K562 (cell line): ENCODE measurements around the gene CFAP70. TPM values are rescaled to one million over a fixed set of nuclear protein-coding genes. Genes with fewer than 3 reads are reported as not detected.

Experiments used
- BCLAF1 ChIP-seq, 2 experiments: fragments of 450-650 bp in 1 of 2; IDR thresholded peaks; 2 replicates each; pipeline ENCODE4 v1.6.1; 2011 to 2017; ENCODE audit warnings: low read depth in 2 of 2, antibody characterized with exemption in 1 of 2, borderline replicate concordance in 1 of 2, low read length in 1 of 2, mild to moderate bottlenecking in 1 of 2, mixed read lengths in 1 of 2; ENCODE audit not compliant: control insufficient read depth in 1 of 2
- CEBPB ChIP-seq: fragments of 450-650 bp; IDR thresholded peaks from 2 replicates; pipeline ENCODE4 v1.6.1; 2016; ENCODE audit warnings: missing genetic modification characterization, missing compliant biosample characterization
- CREBBP ChIP-seq: IDR thresholded peaks from one replicate; pipeline ENCODE4 v1.6.1; 2012; ENCODE audit warnings: low read depth, mild to moderate bottlenecking, control low read depth, inconsistent platforms, low read length
- CSDE1 ChIP-seq, 2 experiments: fragments of 450-650 bp; IDR thresholded peaks; 2 replicates each; pipeline ENCODE4 v1.6.1; 2016; ENCODE audit warnings: mild to moderate bottlenecking in 1 of 2
- ELF1 ChIP-seq: fragments of 200-800 bp; sonication (Bioruptor generic); IDR thresholded peaks from 2 replicates; pipeline ENCODE4 v1.6.1; 2016; ENCODE audit warnings: missing genetic modification characterization, missing compliant biosample characterization
- FOXJ3 ChIP-seq: sonication (generic); formaldehyde crosslinking; IDR thresholded peaks from 2 replicates; pipeline ENCODE4 v1.4.0; 2020; ENCODE audit warnings: mild to moderate bottlenecking, missing genetic modification reagents
- FOXK1 ChIP-seq: sonication (generic); formaldehyde crosslinking; IDR thresholded peaks from 2 replicates; pipeline ENCODE4 v1.8.0; 2022; ENCODE audit warnings: missing genetic modification reagents, mild to moderate bottlenecking, borderline replicate concordance
- GTF2A2 ChIP-seq: IDR thresholded peaks from 2 replicates; pipeline ENCODE4 v1.6.1; 2016; ENCODE audit warnings: mild to moderate bottlenecking, missing genetic modification characterization, missing compliant biosample characterization
- HNRNPH1 ChIP-seq: fragments of 200-400 bp; formaldehyde crosslinking; optimal IDR thresholded peaks from 2 replicates; pipeline ENCODE3; 2017; ENCODE audit warnings: low read depth, mild to moderate bottlenecking, low read length, moderate library complexity
- KLF6 ChIP-seq: fragments of 250-450 bp; sonication (Bioruptor Pico); IDR thresholded peaks from 2 replicates; pipeline ENCODE4 v1.4.0; 2020; ENCODE audit warnings: mild to moderate bottlenecking, moderate library complexity, borderline replicate concordance
- MEIS2 ChIP-seq: fragments of 450-650 bp; IDR thresholded peaks from 2 replicates; pipeline ENCODE4 v1.6.1; 2014; ENCODE audit warnings: mild to moderate bottlenecking; ENCODE audit not compliant: partially characterized antibody
- NFATC3 ChIP-seq: fragments of 450-650 bp; IDR thresholded peaks from 2 replicates; pipeline ENCODE4 v1.6.1; 2017; ENCODE audit warnings: mild to moderate bottlenecking
- PHF20 ChIP-seq: fragments of 450-650 bp; IDR thresholded peaks from 2 replicates; pipeline ENCODE4 v1.6.1; 2018; ENCODE audit not compliant: partially characterized antibody
- PHF21A ChIP-seq: fragments of 450-650 bp; IDR thresholded peaks from 2 replicates; pipeline ENCODE4 v1.6.1; 2017; ENCODE audit warnings: low read depth, borderline replicate concordance
- POLR2A ChIP-seq: fragments of 450-650 bp; conservative IDR thresholded peaks from 2 replicates; pipeline ENCODE4 v1.6.1; 2016
- TAF7 ChIP-seq: fragments of 450-650 bp; IDR thresholded peaks from 2 replicates; pipeline ENCODE4 v1.6.1; 2016; ENCODE audit warnings: missing genetic modification characterization, missing compliant biosample characterization
- TEAD2 ChIP-seq: fragments of 450-650 bp; IDR thresholded peaks from 2 replicates; pipeline ENCODE4 v1.6.1; 2016; ENCODE audit warnings: missing genetic modification characterization, control low read depth, missing compliant biosample characterization
- ZNF436 ChIP-seq: fragments of 250-450, 450-650 bp; sonication (Bioruptor Pico); formaldehyde crosslinking; IDR thresholded peaks from 2 replicates; pipeline ENCODE4 v1.7.0; 2020; ENCODE audit warnings: mild to moderate bottlenecking
- ZNF589 ChIP-seq: fragments of 200-800 bp; sonication (Bioruptor generic); IDR thresholded peaks from 2 replicates; pipeline ENCODE4 v1.6.1; 2016; ENCODE audit warnings: low read depth, missing genetic modification characterization, missing compliant biosample characterization
- polyA plus RNA-seq, 8 experiments: library from polyadenylated mRNA; depleted of rRNA in 4 of 8; stranded (reverse) in 5 of 8; unstranded in 3 of 8; fragments of >200 nt; fragmentation: Nextera tagmentation in 2 of 8; fragmentation: Illumina TruSeq in 1 of 8; extraction: Ambion mirVana in 2 of 8; extraction: Trizol in 1 of 8; gene quantifications; 2 replicates each; pipeline versions ENCODE4 v1.2.1 to v1.2.3, GENCODE V29; 2011 to 2014; ENCODE audit warnings: inconsistent platforms in 1 of 8, missing spikeins in 1 of 8
- total RNA-seq, 7 experiments: library from RNA; depleted of rRNA in 6 of 7; stranded (reverse); fragments of >200 nt in 6 of 7; fragmentation: Illumina TruSeq in 2 of 7; extraction: Trizol in 2 of 7; gene quantifications; 2 replicates each; pipeline versions ENCODE4 v1.2.1 to v1.2.3, GENCODE V29; 2011 to 2021; ENCODE audit warnings: low replicate concordance in 1 of 7
- TF ChIP-seq, protein P1 (sequence below): sonication (generic); formaldehyde crosslinking; IDR thresholded peaks from 2 replicates; pipeline ENCODE4 v1.8.0; 2023; ENCODE audit warnings: missing genetic modification reagents, mild to moderate bottlenecking, borderline replicate concordance

The CFAP70 gene
- total and polyA plus RNA-seq, 9 of the 15 experiments (the other 6 are each of a cell fraction or from before 2014, with no cell fraction given) = 0.27 to 1.6 (median 0.86) TPM

DNA sequence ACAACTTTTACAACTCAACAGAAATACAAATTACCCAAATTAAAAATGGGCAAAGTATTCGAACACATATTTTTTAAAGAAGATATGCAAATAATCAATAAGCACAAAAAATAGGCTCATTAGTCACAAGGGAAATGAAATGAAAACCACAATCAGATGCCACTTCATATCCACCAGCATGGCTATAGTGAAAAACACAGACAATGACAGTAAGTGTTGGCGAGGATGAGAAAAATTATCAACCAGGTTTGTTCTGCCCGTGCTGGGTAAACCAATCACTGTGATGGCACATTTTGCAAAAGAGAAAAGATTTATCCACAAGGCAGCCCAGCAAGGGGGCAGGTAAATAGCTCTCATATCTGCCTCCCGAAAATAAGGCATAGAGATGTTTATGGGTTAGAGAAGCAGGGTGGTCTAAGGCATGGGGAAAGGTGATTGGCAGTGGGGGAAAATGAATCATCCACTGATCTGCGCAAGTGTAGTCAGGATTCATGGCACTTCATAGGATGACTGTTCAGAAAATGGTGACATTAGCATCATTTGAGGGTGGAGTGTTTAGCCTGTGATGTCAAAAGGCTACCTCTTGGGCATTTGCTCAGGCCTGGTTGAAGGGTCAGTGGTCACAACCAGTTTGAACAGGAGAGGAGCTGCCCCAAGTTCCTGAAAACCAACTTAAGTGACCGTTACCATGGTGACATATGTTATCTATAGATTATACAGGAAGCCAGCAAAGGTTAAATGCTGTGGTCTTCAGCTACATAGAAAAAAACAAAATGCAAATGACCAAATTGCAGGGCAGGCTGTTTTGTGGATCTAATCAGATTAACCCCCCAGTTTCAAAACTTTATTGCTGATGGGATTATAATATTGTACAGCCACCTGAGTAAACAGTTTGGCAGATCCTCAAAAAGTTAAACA lies 8.0 kb upstream of the CFAP70 start (continued):
- TF ChIP-seq FOXK1 (CRISPR knock-in tag) (no peak), HNRNPH1 (no peak), FOXJ3 (no peak), CEBPB (tag) (no peak), GTF2A2 (tag) (no peak), MEIS2 (peak; percentile 72), TAF7 (no peak), KLF6 (CRISPR knock-in tag) (peak; percentile 78; the same call in 1 of the 2 replicates), ZNF589 (CRISPR knock-in tag) (peak; percentile 81; the same call in 1 of the 2 replicates), CSDE1 (IDR thresholded peaks at IDR 0.05) (peak in 1 of 2 experiments; percentile 94; a peak in 2 of 4 replicates), NFATC3 (no peak), POLR2A (peak; percentile 42; the same call in 1 of the 2 replicates), PHF20 (no peak), ELF1 (tag) (peak; percentile 74), CREBBP (no peak), ZNF436 (no peak), BCLAF1 (IDR thresholded peaks at IDR 0.05; ENCODE audit: borderline replicate concordance in 1 of 2, control insufficient read depth in 1 of 2, low read depth in 2 of 2, low read length in 1 of 2) (0 out of 4 replicates have a peak, but pooled peaks of 1 of the 2 experiments have one; percentile 19), TEAD2 (tag) (no peak), PHF21A (no peak)
- TF ChIP-seq, protein P1, sequence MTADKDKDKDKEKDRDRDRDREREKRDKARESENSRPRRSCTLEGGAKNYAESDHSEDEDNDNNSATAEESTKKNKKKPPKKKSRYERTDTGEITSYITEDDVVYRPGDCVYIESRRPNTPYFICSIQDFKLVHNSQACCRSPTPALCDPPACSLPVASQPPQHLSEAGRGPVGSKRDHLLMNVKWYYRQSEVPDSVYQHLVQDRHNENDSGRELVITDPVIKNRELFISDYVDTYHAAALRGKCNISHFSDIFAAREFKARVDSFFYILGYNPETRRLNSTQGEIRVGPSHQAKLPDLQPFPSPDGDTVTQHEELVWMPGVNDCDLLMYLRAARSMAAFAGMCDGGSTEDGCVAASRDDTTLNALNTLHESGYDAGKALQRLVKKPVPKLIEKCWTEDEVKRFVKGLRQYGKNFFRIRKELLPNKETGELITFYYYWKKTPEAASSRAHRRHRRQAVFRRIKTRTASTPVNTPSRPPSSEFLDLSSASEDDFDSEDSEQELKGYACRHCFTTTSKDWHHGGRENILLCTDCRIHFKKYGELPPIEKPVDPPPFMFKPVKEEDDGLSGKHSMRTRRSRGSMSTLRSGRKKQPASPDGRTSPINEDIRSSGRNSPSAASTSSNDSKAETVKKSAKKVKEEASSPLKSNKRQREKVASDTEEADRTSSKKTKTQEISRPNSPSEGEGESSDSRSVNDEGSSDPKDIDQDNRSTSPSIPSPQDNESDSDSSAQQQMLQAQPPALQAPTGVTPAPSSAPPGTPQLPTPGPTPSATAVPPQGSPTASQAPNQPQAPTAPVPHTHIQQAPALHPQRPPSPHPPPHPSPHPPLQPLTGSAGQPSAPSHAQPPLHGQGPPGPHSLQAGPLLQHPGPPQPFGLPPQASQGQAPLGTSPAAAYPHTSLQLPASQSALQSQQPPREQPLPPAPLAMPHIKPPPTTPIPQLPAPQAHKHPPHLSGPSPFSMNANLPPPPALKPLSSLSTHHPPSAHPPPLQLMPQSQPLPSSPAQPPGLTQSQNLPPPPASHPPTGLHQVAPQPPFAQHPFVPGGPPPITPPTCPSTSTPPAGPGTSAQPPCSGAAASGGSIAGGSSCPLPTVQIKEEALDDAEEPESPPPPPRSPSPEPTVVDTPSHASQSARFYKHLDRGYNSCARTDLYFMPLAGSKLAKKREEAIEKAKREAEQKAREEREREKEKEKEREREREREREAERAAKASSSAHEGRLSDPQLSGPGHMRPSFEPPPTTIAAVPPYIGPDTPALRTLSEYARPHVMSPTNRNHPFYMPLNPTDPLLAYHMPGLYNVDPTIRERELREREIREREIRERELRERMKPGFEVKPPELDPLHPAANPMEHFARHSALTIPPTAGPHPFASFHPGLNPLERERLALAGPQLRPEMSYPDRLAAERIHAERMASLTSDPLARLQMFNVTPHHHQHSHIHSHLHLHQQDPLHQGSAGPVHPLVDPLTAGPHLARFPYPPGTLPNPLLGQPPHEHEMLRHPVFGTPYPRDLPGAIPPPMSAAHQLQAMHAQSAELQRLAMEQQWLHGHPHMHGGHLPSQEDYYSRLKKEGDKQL (CRISPR knock-in tag) = no peak
